ENCODE measurements around the gene LAD1. TPM values are rescaled to one million over a fixed set of nuclear protein-coding genes. Genes with fewer than 3 reads are reported as not detected.

LAD1 gene
- total RNA-seq, 1 experiment from 2014 or later: not detected

Other genes starting within 250 kb of the LAD1 start
- gene TMEM9, start 244.8 kb downstream of the LAD1 start, total RNA-seq (2014; rRNA removed; shearing (Covaris generic)): 61.7 and 76.5 TPM in 2 replicates
- gene IGFN1, start 208.5 kb downstream of the LAD1 start, total RNA-seq (2014; rRNA removed; shearing (Covaris generic)): 0.14 and 0.17 TPM in 2 replicates
- not detected in 2 replicates for gene PKP1, start 115.8 kb downstream of the LAD1 start, total RNA-seq (2014; rRNA removed; shearing (Covaris generic))
- gene TNNT2, start 21.6 kb downstream of the LAD1 start, total RNA-seq (2014; rRNA removed; shearing (Covaris generic)): not detected in 2 replicates
- gene TNNI1, start 22.4 kb upstream of the LAD1 start, total RNA-seq (2014; rRNA removed; shearing (Covaris generic)): not detected in 2 replicates
- 91.8 and 111 TPM in 2 replicates for gene PHLDA3, start 69.9 kb upstream of the LAD1 start, total RNA-seq (2014; rRNA removed; shearing (Covaris generic))
- gene CSRP1, start 107.8 kb upstream of the LAD1 start, total RNA-seq (2014; rRNA removed; shearing (Covaris generic)): 516 and 694 TPM in 2 replicates
- 24.2 and 40.6 TPM in 2 replicates for gene NAV1, start 139.8 kb upstream of the LAD1 start, total RNA-seq (2014; rRNA removed; shearing (Covaris generic))

All from HT1080 (cell line).